ENCODE results near the gene FAM50B. TPM values are rescaled to one million over a fixed set of nuclear protein-coding genes. Genes with fewer than 3 reads are reported as not detected.

Gene FAM50B
- total and polyA plus RNA-seq, 2 of the 13 experiments (the other 11 are each of a cell fraction or from before 2014, with no cell fraction given), result 0.05 TPM; not detected in 1

- WGBS (ENCODE audit: low lambda C conversion rate), result 81% methylated on average over 2 of the region's 2 CpGs
- no peaks in the 10 kb centered on the region for H4K20me1 ChIP-seq (ENCODE audit: insufficient read depth, low read length)
- no TSS peak for BruUV-seq (replicated peaks)
- CTCF ChIA-PET (ENCODE audit: low intra/inter-chr PET ratio, low total read pairs), result no interaction called here
- intact Hi-C loops (cut with micrococcal nuclease; ENCODE audit: unreplicated experiment) (no loop called here), in situ Hi-C loops (cut with HindIII; ENCODE audit: extremely low pct_ligation_motif_present, low pct_unique_long_range_greater_than_20kb) (no loop called here)
- POLR2A ChIA-PET, result interaction anchor here (0.8 kb wide), 1 partner anchor 10 kb away, joined by 3 read pairs; no protein-coding TSS in a partner anchor
- no peak overlapping the region for H3K9ac ChIP-seq (ENCODE audit: insufficient read depth, low read depth, low read length)
- no peak overlapping the region for H3K4me3 ChIP-seq (replicated peaks in 1 of 3; ENCODE audit: insufficient read depth in 1 of 3, low read depth in 2 of 3, low read length in 3 of 3)
- DNase-seq (ENCODE audit: low spot score) (no peak), ATAC-seq (no peak), FAIRE-seq (no peak)
- H3K79me2 ChIP-seq (ENCODE audit: insufficient read depth, low read length), result no peaks in the 10 kb centered on the region
- H3K27me3 ChIP-seq (ENCODE audit: control insufficient read depth in 1 of 2, insufficient read depth in 2 of 2, low read length in 2 of 2), result no peaks in the 10 kb centered on the region; a peak in 1 of 5 replicates
- H3K27ac ChIP-seq (ENCODE audit: extremely low read length, insufficient read depth, low read length), result no peak overlapping the region
- peaks cover 34% of the 10 kb centered on the region for H3K4me1 ChIP-seq (ENCODE audit: insufficient read depth, low read length)
- TF ChIP-seq RFX1 (IDR thresholded peaks at IDR 0.05), result no peak
- TF ChIP-seq MTF1 (CRISPR knock-in tag; IDR thresholded peaks at IDR 0.05), result no peak
- TF ChIP-seq DMAP1 (CRISPR knock-in tag; IDR thresholded peaks at IDR 0.05), result no peak
- no peak for TF ChIP-seq BCL6 (CRISPR knock-in tag; IDR thresholded peaks at IDR 0.05)
- TF ChIP-seq ZNF275 (CRISPR knock-in tag; IDR thresholded peaks at IDR 0.05; ENCODE audit: borderline replicate concordance), result no peak
- no peak for TF ChIP-seq HOXA9 (CRISPR knock-in tag; IDR thresholded peaks at IDR 0.05; ENCODE audit: borderline replicate concordance)
- TF ChIP-seq MED13 (CRISPR knock-in tag; IDR thresholded peaks at IDR 0.05), result no peak
- TF ChIP-seq NR2F1 (CRISPR knock-in tag; IDR thresholded peaks at IDR 0.05), result no peak
- TF ChIP-seq SAFB2 (CRISPR knock-in tag; IDR thresholded peaks at IDR 0.05; ENCODE audit: borderline replicate concordance, low read depth), result no peak
- H3K4me2 ChIP-seq (ENCODE audit: low read depth, low read length), result no peak overlapping the region
- H2AFZ ChIP-seq (ENCODE audit: low read length), result no peak overlapping the region
- H3K36me3 ChIP-seq (replicated peaks in 1 of 2; ENCODE audit: control insufficient read depth in 1 of 2, insufficient read depth in 2 of 2, low read length in 2 of 2), result no peaks in the 10 kb centered on the region
- H3K9me3 ChIP-seq (ENCODE audit: low read length), result no peaks in the 10 kb centered on the region
Observed at GRCh38 chr6:3816251-3816650, 32.9 kb upstream of the FAM50B start.

Measured in HepG2 (cell line).